ENCODE measurements around the gene CFAP74.

The CFAP74 gene

DNA sequence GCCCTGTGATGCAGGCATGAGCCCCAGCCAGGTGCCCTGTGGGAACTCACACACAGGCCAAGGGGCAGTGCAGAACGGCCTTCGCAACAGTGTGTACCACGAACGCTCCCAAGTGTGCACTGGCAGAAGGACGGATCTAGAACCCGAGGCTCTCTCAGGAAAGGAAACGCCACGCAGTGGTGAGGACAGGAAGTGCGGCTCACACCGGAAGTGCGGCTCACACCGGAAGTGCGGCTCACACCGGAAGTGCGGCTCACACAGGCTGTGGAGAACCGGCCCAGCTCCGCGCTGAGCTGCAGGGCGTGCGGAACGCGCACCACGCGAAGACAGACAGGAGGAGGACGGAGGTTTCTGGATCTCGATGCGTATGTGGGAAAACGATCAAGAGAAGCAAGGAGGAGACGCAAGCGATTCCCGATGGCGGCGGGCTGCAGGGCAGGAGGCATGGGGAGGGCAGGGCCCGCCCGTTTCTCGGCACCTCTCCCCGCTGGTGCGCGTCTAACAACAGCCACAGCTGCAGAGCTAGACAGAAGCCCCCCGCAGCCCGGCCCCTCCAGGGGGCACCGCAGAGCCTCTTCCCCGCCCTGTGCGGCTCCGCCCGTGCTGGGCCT is 48.6 kb downstream of the CFAP74 start:
- Mint-ChIP-seq H3K9me3 (peaks cover 5% of the 10 kb centered on the region), H3K4me1 (peaks cover 6% of the 10 kb centered on the region), H3K27me3 (peaks cover 41% of the 10 kb centered on the region), H3K27ac (ENCODE audit: low read depth) (peak overlapping the region; percentile 84), H3K36me3 (ENCODE audit: insufficient read depth) (peaks cover 3% of the 10 kb centered on the region), H3K4me3 (peak overlapping the region; percentile 11)
- DNase-seq (ENCODE audit: low spot score in 2 of 2) (no peak), ATAC-seq (replicated peaks; ENCODE audit: extremely low read depth, poor library complexity, severe bottlenecking) (no peak)

DNA sequence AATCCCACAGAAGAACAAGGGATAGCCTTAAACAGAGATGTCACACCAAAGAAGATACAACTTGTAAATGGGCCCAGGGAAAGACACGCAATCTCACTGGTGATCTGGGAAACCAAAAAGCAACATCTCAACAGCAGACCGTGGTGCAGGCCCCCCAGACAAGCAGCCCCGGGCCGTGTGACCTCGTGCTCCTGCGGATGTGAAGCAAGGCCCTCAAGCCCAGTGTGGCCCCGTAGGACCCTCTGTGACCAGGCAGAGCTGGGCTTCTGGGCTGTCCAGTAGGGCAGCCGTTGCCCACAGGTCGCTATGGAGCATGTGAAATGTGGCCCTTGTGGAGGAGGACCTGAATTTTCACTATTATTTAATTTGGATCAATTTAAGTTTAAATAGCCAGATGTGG is 49.6 kb downstream of the CFAP74 start:
- Mint-ChIP-seq H3K4me3 (no peak overlapping the region), H3K9me3 (peaks cover 5% of the 10 kb centered on the region), H3K36me3 (ENCODE audit: insufficient read depth) (peaks cover 3% of the 10 kb centered on the region), H3K4me1 (peaks cover 6% of the 10 kb centered on the region), H3K27ac (ENCODE audit: low read depth) (no peak overlapping the region), H3K27me3 (peaks cover 41% of the 10 kb centered on the region)
- ATAC-seq (replicated peaks; ENCODE audit: extremely low read depth, poor library complexity, severe bottlenecking): no peak
- DNase-seq (ENCODE audit: low spot score in 2 of 2): no peak

DNA sequence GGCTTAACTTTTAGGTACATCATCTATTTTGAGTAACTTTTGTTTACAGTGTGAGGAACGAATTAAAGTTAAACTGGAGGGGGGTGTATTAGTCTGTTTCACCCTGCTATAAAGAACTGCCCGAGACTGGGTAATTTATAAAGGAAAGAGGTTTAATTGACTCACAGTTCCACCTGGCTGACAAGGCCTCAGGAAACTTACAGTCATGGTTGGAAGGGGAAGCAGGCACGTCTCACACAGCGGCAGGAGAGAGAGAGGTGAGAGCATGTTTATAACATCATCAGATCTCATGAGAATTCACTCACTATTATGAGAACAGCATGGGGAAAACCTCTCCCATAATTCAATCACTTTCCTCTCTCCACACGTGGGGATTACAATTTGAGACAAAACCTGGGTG is 52.6 kb downstream of the CFAP74 start:
- no peak for ATAC-seq (replicated peaks; ENCODE audit: extremely low read depth, poor library complexity, severe bottlenecking)
- peaks cover 5% of the 10 kb centered on the region for H3K9me3 Mint-ChIP-seq
- peaks cover 3% of the 10 kb centered on the region for H3K36me3 Mint-ChIP-seq (ENCODE audit: insufficient read depth)
- H3K27me3 Mint-ChIP-seq: peaks cover 31% of the 10 kb centered on the region
- H3K4me1 Mint-ChIP-seq: peaks cover 6% of the 10 kb centered on the region
- DNase-seq (ENCODE audit: low spot score in 2 of 2): no peak
- no peak overlapping the region for H3K4me3 Mint-ChIP-seq
- H3K27ac Mint-ChIP-seq (ENCODE audit: low read depth): no peak overlapping the region

DNA sequence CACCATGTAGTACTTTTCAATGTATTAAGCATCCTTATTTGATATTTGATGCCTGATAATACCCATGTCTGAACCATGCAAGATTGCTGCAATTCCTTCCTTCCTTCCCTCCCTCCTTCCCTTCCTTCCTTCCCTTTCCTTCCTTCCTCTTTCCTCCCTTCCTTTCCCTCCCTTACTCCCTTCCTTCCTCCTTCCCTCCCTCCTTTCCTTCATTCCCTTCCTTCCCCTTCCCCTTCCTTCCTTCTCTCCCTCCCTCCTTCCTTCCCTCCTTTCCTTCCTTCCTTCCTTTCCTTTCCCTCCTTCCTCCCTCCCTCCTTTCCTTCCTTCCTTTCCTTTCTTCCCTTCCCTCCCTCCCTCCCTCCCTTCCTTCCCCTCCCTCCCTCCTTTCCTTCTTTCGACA is 54.8 kb downstream of the CFAP74 start:
- ATAC-seq (replicated peaks; ENCODE audit: extremely low read depth, poor library complexity, severe bottlenecking): no peak

DNA sequence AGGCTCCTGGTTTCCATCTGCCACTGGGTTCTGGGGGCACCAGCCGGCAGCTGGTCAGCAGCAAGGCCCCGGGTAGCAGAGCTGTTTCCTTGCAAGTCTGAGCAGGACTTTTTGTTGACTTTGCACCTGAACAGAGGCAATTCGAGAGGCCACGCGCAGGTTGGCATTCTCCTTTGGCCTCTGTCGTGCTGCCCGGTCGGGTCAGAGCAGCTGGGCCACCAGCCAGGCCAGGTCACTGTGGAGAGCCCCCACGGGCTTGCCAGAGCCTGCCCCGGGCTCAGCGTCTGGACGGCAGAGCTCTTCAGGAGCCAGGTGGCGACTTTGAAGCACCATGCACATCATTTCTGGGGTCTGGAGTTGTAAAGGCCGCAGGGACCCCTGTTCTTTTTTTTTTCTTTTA is 56.1 kb downstream of the CFAP74 start:
- Mint-ChIP-seq H3K4me1 (peaks cover 6% of the 10 kb centered on the region), H3K36me3 (ENCODE audit: insufficient read depth) (no peaks in the 10 kb centered on the region), H3K27ac (ENCODE audit: low read depth) (no peak overlapping the region), H3K9me3 (no peaks in the 10 kb centered on the region), H3K4me3 (no peak overlapping the region), H3K27me3 (peaks cover 31% of the 10 kb centered on the region)
- DNase-seq (ENCODE audit: low spot score in 2 of 2) (no peak), ATAC-seq (replicated peaks; ENCODE audit: extremely low read depth, poor library complexity, severe bottlenecking) (no peak)

More for the DNA sequence above, 54.8 kb downstream of the CFAP74 start:
- H3K4me3 Mint-ChIP-seq: no peak overlapping the region
- peaks cover 31% of the 10 kb centered on the region for H3K27me3 Mint-ChIP-seq
- DNase-seq (ENCODE audit: low spot score in 2 of 2): no peak
- no peaks in the 10 kb centered on the region for H3K36me3 Mint-ChIP-seq (ENCODE audit: insufficient read depth)
- no peaks in the 10 kb centered on the region for H3K9me3 Mint-ChIP-seq
- H3K27ac Mint-ChIP-seq (ENCODE audit: low read depth): no peak overlapping the region
- peaks cover 4% of the 10 kb centered on the region for H3K4me1 Mint-ChIP-seq

DNA sequence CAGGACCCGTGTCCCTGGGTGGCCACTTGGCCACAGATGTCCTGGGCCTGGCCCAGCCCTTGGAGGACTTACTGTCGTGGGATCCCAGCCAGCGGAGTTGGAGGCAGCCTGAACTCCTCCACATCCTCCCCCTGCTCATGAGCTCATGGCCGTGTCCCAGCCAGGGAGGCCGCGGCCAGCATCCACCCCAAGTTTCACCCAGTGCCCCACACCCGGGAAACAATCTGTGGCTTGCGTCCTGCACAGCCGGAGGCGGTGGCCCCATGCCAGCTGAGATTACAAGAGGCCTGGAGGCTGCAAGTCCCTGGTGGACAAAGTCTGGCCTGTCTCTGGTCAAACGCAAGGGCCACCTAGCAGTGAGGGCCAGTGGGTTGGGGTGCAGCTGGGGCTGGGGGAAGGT is 57.0 kb downstream of the CFAP74 start:
- ATAC-seq (replicated peaks; ENCODE audit: extremely low read depth, poor library complexity, severe bottlenecking) (no peak), DNase-seq (ENCODE audit: low spot score in 2 of 2) (no peak)
- Mint-ChIP-seq H3K27me3 (peaks cover 25% of the 10 kb centered on the region), H3K4me3 (no peak overlapping the region), H3K36me3 (ENCODE audit: insufficient read depth) (no peaks in the 10 kb centered on the region), H3K27ac (ENCODE audit: low read depth) (no peak overlapping the region), H3K9me3 (no peaks in the 10 kb centered on the region), H3K4me1 (peaks cover 6% of the 10 kb centered on the region)

DNA sequence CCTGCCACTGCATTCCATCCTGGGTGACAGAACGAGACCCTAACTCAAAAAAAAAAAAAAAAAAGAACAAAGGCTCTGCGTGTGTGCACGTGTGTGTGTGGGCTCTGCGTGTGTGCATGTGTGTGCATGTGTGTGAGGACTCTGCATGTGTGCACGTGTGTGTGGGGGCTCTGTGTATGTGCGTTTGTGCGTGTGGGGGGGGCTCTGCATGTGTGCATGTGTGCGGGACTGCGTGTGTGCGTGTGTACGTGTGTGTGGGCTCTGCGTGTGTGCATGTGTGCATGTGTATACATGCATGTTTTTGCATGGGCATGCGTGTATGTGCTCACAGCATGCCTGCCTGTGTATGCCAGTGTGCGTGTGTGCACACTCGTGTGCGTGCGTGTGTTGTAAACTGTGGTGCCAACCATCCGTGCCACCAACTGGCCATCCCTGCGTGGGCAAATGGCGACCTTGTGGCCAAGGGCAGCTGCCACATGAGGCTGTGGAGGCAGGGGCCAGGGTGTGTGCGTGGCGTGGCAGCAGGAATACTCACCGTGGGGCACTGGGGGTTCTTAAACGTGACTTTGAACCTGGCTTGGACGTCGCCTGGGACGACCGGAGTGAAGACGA is 57.7 kb downstream of the CFAP74 start:
- no peaks in the 10 kb centered on the region for H3K36me3 Mint-ChIP-seq (ENCODE audit: insufficient read depth)
- no peak overlapping the region for H3K4me3 Mint-ChIP-seq
- no peak overlapping the region for H3K27ac Mint-ChIP-seq (ENCODE audit: low read depth)
- H3K4me1 Mint-ChIP-seq: peaks cover 6% of the 10 kb centered on the region
- no peaks in the 10 kb centered on the region for H3K9me3 Mint-ChIP-seq
- H3K27me3 Mint-ChIP-seq: peaks cover 18% of the 10 kb centered on the region
- DNase-seq (ENCODE audit: low spot score in 2 of 2) (no peak), ATAC-seq (replicated peaks; ENCODE audit: extremely low read depth, poor library complexity, severe bottlenecking) (no peak)

DNA sequence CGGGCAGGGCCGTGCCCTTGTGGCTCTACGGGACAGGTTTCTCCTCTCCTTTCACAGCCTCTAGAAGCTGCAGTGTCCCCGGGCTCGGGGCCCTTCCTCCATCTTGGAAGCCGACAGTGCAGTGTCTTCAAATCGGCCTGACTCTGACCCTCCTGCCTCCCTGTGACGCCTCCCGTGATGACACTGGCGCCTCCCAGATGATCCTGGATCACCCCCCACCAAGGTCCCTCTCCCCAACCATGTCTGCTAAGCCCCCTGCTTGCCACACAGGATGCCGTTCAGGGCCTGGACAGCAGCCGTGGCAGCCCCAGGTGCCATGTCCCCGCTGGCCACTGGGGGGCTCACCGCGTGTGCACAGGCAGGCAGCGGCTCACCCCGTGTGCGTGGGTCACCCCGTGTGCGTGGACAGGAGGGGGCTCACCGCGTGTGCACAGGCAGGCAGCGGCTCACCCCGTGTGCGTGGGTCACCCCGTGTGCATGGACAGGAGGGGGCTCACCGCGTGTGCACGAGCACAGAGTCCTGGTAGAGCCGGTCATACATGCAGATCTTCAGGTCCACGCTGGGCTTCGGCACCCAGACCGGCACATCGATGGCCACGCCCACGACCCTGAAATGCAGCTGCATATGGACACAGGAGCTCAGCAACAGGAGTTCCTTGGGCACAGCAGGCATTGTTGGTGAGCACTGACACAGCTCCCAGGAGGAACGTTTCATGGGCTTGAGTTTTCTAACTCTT is 59.6 kb downstream of the CFAP74 start:
- Mint-ChIP-seq H3K36me3 (ENCODE audit: insufficient read depth) (no peaks in the 10 kb centered on the region), H3K4me1 (peaks cover 6% of the 10 kb centered on the region), H3K9me3 (no peaks in the 10 kb centered on the region), H3K27me3 (no peaks in the 10 kb centered on the region), H3K27ac (ENCODE audit: low read depth) (no peak overlapping the region), H3K4me3 (peak overlapping the region; percentile 33)
- DNase-seq (ENCODE audit: low spot score in 2 of 2): no peak
- peak; percentile 82 for ATAC-seq (replicated peaks; ENCODE audit: extremely low read depth, poor library complexity, severe bottlenecking)

DNA sequence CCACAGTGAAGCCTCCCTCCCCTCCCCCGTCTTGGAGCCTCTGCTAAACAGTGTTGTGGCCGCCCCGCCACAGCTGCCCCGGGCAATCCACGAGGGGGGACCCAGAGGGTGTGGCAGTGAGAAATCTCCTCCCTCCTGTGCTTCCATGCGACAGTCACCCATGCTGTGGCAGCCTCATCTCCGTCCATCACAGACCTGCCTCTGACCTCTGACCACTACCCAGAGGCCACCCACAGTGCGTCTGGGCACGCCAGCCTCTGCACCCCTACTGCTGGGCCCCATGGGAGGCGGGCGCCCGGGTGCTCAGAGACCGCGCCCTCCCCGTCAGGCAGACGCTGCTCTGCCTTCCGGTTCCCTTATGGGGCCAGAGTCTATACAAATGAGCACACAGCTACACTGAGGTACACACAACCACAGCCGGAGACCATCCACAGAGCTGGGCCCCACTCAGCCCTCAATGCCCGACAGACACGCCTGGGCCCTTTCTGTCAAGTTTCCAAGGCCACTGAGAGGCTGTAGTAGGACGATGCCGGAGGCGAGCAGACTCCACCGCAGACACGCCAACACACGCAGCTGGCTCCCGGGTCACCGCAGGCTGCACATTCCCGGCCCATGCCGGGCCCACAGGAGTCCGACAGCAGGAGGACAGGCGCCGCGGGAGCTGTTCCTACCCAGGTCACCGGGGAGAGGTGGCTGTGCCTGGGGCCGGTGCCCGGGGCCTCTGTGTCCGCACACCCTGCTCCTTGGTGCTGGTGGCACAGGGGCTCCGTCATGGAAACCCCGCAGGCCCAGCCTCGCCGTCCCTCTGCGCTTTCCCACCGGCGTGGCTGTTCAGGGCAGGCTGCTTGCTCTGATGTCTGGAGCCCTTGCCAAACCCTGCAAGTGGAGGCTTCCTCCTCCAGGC is 60.6 kb downstream of the CFAP74 start:
- no peaks in the 10 kb centered on the region for H3K9me3 Mint-ChIP-seq
- DNase-seq (ENCODE audit: low spot score in 2 of 2) (no peak), ATAC-seq (replicated peaks; ENCODE audit: extremely low read depth, poor library complexity, severe bottlenecking) (no peak)
- peaks cover 6% of the 10 kb centered on the region for H3K4me1 Mint-ChIP-seq
- no peaks in the 10 kb centered on the region for H3K36me3 Mint-ChIP-seq (ENCODE audit: insufficient read depth)
- H3K4me3 Mint-ChIP-seq: peak overlapping the region; percentile 33
- no peaks in the 10 kb centered on the region for H3K27me3 Mint-ChIP-seq
- no peak overlapping the region for H3K27ac Mint-ChIP-seq (ENCODE audit: low read depth)

DNA sequence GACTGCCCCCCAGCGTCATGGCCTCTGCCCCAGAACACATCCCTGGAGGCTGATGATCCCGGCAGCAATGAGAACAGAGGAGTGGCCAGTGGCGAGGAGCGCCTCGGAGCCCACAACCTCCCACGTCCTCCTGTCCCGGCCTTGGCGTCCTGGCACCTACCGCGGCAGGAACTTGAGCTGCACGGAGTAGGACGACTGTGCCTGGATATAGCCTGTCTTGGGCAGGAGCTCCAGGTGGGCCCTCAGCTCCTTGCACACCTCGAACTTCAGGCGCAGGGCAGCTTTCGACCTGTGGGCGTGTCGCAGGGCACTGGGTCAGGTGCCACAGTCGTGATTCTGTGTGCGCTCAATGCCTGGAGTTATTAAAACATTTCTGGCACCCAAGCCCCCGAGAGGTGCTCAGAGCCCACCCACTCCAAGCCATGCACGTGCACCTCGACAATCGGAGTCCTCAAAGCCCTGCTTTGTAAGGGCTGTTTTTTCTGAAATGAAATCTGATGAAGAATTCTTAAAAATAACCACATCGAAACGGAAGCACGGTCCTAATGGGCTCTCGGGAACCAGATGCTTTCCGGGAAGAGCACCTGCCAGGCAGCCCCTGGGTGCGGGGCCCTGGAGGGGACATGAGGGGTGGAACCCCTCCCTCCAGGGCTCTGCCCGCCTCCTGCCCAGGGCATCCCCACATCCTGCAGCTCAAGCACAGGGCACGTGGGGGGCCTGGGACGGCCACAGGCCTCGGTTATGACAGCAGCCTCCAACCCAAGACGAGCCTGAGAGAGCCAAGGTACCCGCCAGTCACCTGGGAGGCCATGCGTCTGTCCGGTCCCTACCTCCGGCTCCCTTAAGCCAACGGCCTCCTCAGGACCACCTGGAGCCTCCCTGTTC is 61.5 kb downstream of the CFAP74 start:
- DNase-seq (ENCODE audit: low spot score in 2 of 2): no peak
- Mint-ChIP-seq H3K4me1 (peaks cover 6% of the 10 kb centered on the region), H3K4me3 (no peak overlapping the region), H3K9me3 (no peaks in the 10 kb centered on the region), H3K27ac (ENCODE audit: low read depth) (no peak overlapping the region), H3K27me3 (no peaks in the 10 kb centered on the region), H3K36me3 (ENCODE audit: insufficient read depth) (no peaks in the 10 kb centered on the region)
- ATAC-seq (replicated peaks; ENCODE audit: extremely low read depth, poor library complexity, severe bottlenecking): no peak

DNA sequence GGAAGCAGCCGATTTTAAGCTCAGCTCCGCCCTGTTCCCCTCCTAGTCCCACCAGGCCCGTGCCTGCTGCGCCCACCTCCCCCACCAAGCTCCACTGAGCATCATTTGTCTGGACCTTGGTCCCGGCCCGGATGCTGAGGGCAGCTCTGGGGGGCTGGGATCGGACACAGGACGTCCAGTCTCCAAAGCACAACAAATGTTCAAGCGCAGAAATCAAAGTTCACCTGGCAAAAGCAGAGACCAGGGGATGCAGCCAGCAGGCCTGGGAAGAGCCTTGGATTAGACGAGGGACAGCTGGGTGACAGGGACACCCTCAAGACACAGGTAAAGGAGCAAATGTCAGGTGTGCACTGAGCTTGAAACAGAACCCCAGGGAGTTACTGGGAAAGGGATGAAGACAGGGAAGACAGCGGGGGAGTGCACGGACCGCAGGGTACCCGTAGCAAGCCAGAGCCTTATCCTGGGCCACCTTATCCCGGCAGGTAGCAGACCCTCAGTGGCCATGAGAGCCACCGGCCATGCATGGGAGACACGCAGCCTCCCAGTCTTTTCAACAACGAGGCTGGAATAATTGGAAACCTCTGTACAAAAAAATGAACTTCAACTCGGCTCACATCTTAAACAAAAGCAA is 62.3 kb downstream of the CFAP74 start:
- no peaks in the 10 kb centered on the region for H3K9me3 Mint-ChIP-seq
- ATAC-seq (replicated peaks; ENCODE audit: extremely low read depth, poor library complexity, severe bottlenecking): no peak

More for the DNA sequence above, 62.3 kb downstream of the CFAP74 start:
- peaks cover 6% of the 10 kb centered on the region for H3K4me1 Mint-ChIP-seq
- no peaks in the 10 kb centered on the region for H3K36me3 Mint-ChIP-seq (ENCODE audit: insufficient read depth)
- no peaks in the 10 kb centered on the region for H3K27me3 Mint-ChIP-seq
- H3K27ac Mint-ChIP-seq (ENCODE audit: low read depth): no peak overlapping the region
- no peak overlapping the region for H3K4me3 Mint-ChIP-seq
- DNase-seq (ENCODE audit: low spot score in 2 of 2): no peak

All from central memory CD8-positive, alpha-beta T cell (primary cell).